NB4 (cell line): ENCODE data around the gene EMX1.

Experiments used
- DNase-seq: peaks from one replicate; pipeline ENCODE4 v3.0.0; 2010; ENCODE audit warnings: low read depth
- H3K4me3 ChIP-seq: one replicate; pipeline ENCODE4 v1.5.1; 2011; ENCODE audit warnings: mild to moderate bottlenecking, low read depth, low read length, moderate library complexity
- MYC ChIP-seq: IDR thresholded peaks from 2 replicates; pipeline ENCODE4 v1.6.1; 2011; ENCODE audit warnings: low read depth, low read length
- POLR2A ChIP-seq: IDR thresholded peaks from 2 replicates; pipeline ENCODE4 v1.6.1; 2011; ENCODE audit warnings: mild to moderate bottlenecking; ENCODE audit not compliant: insufficient read length; ENCODE audit errors: extremely low read depth
- TF ChIP-seq, protein P1 (sequence below): IDR thresholded peaks from 2 replicates; pipeline ENCODE4 v1.6.1; 2011; ENCODE audit warnings: low read depth, low read length
- TF ChIP-seq, protein P2 (sequence below): IDR thresholded peaks from one replicate; pipeline ENCODE4 v1.5.1; 2012; ENCODE audit warnings: low read depth, low read length

The EMX1 gene

DNA sequence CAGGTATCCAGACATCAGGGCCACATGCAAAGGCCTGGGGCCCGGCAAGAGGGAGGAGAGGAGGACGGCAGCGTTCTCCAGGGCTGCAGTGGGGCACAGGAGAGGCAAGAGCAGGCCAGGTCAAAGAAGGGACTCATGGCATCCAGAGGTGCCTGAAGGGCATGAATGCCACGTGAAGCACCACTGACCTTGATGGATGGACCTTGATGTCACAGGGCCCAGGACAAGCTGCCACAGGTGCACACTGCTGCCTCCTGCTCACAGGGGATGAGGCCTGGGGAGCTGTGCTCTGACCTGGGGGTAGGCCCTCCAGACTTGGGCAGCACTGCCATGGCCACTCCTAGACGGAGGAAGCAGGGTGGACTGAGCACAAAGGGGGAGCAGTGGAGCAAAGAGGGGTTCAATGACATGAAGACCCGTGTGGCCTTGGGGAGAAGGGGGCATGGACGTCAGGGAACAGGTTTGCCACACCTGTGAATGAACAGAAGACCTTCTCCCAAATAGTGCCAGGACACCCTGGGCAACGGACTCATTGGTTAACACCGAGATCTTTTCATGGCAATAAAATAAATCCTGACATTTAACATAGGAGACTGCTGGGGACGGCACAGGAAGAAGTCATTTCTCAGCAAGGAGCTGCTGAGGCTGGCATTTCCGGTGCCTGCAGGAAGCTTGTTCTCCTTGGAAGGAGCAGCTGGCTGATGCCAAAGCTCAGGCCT lies 65.6 kb downstream of the EMX1 start:
- no peak overlapping the region for H3K4me3 ChIP-seq
- TF ChIP-seq POLR2A, result no peak
- TF ChIP-seq, protein P1, sequence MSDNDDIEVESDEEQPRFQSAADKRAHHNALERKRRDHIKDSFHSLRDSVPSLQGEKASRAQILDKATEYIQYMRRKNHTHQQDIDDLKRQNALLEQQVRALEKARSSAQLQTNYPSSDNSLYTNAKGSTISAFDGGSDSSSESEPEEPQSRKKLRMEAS, result no peak
- TF ChIP-seq MYC, result no peak
- TF ChIP-seq, protein P2, sequence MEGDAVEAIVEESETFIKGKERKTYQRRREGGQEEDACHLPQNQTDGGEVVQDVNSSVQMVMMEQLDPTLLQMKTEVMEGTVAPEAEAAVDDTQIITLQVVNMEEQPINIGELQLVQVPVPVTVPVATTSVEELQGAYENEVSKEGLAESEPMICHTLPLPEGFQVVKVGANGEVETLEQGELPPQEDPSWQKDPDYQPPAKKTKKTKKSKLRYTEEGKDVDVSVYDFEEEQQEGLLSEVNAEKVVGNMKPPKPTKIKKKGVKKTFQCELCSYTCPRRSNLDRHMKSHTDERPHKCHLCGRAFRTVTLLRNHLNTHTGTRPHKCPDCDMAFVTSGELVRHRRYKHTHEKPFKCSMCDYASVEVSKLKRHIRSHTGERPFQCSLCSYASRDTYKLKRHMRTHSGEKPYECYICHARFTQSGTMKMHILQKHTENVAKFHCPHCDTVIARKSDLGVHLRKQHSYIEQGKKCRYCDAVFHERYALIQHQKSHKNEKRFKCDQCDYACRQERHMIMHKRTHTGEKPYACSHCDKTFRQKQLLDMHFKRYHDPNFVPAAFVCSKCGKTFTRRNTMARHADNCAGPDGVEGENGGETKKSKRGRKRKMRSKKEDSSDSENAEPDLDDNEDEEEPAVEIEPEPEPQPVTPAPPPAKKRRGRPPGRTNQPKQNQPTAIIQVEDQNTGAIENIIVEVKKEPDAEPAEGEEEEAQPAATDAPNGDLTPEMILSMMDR, result no peak
- DNase-seq, result no peak

DNA sequence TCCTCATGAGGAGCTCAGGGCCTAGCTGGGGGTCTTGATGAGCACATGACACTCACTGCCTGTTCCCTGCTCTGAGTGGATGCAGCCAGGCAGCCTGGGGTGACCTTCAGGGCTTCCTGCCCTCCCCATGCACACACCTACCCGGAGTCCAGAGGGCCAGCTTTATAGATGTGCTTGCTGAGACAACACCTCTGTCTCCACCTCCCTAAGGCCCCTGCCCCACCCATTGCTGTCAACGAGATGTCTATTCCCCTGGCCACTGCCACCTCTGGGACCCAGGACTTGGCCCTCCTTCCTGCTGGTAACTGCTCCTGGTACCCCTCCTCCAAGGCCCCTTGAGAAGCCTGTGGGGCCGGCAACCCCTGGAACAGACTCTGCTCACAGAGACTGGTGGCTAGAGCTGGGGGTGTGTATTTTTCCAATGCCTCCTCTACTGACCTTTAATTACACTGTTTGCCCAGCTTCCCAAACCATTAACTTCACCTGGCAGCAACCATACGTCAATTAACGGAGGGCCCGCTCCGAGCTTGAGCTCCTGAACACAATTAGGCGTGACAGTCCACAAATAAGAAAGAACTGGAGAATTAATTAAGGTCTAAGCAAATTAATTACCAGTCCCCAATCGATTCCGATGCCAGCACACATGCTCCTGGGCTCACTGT lies 66.3 kb downstream of the EMX1 start:
- no peak overlapping the region for H3K4me3 ChIP-seq
- TF ChIP-seq MYC (no peak), POLR2A (no peak)
- TF ChIP-seq, protein P1, result no peak
- TF ChIP-seq, protein P2, result no peak
- DNase-seq, result no peak

DNA sequence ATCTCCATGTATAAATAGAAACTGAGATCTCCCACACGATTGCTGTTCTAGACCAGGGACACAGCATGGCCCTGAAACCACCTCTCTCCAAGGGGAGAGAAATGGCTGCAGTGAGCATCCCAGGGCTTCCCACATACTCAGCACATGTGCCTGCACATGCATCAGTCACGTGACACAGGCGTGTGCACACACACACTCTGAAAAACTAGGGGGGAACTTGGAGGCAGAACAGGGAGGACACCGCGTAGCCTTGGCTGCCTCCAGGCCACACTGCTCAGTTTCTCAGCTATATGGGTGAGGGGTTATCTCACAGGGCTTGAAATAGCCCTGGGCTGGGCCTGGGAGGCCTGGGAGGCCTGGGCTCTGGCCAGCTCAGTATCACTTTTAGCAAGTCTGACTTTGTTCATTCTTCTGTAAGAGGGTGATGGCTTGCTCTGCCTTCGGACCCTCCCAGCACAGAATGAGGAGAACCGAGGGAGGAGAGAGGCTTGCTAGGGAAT lies 66.9 kb downstream of the EMX1 start:
- H3K4me3 ChIP-seq, result no peak overlapping the region
- TF ChIP-seq, protein P1, result no peak
- TF ChIP-seq POLR2A, result no peak
- no peak for TF ChIP-seq MYC
- TF ChIP-seq, protein P2, result no peak
- DNase-seq, result no peak
